Renal cortex interstitium (tissue), 11 donors: Measurements from ENCODE around the gene STAG1. TPM values are rescaled to one million over a fixed set of nuclear protein-coding genes. Genes with fewer than 3 reads are reported as not detected.
"Not testable (repeated sequence)": the region's sequence is repeated elsewhere in the genome, so short reads cannot be mapped to it uniquely, and the experiment has no call there.

ENCODE experiments used
- DNase-seq, 11 donors: peaks; one replicate each; pipeline ENCODE4 v3.0.0-alpha.2; 2013; ENCODE audit warnings: low read depth in 9 of 11, low spot score in 4 of 11; ENCODE audit errors: extremely low read depth in 1 of 11
- polyA plus RNA-seq, 3 donors: library from polyadenylated mRNA; unstranded; fragments of 120-200 nt; gene quantifications; one replicate each; pipeline ENCODE4 v1.2.1, GENCODE V29; 2013; ENCODE audit not compliant: insufficient read length in 3 of 3

Gene STAG1
- polyA plus RNA-seq, 3 donors: 47.7 to 52.6 (median 49.6) TPM

DNA sequence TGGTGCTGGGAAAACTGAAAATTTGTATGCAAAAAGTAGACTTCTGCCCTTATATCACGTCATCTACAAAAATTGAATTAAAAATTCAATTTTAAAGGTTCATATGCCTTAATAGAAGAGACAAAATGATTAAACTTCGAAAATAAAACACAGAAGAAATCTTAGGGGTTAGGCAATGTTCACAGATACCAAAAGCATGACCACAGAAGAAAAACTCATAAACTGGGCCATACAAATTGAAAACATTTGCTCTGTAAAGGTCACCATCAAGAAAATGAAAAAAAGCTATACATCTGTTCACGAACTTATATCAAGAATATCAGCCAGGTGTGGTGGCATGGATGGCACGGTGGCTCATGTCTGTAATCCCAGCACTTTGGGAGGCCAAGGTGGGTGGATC is 257.0 kb downstream of the STAG1 start:
- DNase-seq: no peak

DNA sequence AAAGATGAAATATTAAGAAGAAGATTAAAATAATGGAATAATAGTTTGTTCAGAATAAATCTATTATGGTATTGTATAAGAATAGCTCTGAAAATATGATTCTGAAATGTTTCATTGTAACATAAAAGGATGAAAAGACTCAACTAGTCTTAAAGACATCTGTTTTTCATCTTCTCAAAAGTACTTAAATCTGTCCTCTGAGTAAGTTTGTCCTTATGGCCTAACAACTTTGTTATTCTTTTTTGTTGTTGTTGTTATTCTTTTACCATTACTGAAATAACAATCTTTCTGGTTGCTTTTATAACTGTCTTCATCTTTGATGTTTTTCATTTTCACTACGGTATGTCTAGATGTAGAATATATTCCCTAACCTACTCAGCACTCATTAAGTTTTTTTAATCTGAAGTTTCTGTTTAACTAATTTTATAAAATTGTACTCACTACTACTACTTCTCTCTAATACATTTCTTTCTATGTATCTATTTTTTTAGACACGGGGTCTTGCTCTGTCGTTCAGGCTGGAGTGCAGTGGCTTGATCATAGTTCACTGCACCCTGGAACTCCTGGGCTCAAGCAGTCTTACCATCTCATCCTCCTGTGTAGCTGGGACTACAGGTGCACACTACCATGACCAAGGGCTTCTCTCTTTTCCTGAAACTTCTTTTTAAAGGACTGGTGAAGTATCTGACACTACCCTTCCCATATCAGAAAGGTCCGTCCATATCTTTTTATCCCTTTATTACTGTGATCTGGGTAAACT is 261.4 kb downstream of the STAG1 start:
- DNase-seq: no peak

DNA sequence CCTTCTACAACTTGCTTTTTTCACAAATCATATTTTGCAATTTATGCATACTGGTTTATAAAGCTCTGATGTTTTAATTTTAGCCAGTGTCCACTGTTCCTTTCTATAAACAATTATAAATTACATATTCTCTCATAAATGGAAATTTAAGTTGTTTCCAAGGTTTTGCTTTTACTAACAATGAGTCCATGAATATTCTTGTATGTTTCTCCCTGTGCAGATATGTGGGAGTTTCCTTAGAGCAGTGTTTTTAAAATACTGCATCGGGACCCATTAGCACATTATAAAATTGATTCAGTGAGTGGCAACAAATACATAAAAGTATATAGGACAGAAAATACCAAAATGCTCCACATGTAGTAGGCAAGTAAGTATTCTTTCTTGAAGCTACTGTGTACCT is 266.4 kb downstream of the STAG1 start:
- no peak for DNase-seq

DNA sequence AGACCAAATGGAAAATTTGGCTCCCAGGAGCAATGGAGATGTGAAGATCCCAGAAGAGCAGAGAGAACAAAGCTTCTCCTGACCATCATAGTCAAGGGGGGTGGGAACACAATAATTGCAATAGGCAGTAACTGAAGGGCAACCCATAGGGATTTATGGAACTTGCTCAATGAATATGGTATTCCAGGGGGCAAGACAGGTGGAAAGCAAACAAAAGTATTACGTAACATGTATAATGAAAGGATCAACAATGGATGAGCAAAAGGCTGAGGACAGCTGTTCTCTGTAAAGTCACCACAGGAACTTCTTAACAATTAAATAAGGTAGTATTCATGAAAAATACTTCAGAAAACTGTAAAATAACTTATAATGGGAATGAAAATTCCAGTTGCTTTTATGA is 275.9 kb downstream of the STAG1 start:
- DNase-seq: no peak

DNA sequence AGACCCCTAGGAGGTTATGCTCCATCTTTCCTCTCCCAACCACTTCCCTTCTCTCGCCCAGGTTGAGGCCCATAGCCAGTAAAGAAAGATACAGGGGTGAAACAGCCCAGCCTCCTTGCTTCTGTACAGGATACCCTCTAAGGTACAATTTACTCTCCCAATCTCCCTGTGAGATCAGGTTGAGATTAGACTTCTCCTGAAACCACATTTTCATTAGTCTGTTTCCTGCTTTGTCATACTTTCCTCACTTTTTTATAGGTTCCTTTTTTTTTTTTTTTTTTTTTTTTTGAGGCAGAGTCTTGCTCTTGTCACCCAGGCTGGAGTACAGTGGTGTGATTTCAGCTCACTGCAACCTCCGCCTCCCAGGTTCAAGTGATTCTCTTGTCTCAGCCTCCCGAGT is 277.3 kb downstream of the STAG1 start:
- DNase-seq: not testable (repeated sequence)

DNA sequence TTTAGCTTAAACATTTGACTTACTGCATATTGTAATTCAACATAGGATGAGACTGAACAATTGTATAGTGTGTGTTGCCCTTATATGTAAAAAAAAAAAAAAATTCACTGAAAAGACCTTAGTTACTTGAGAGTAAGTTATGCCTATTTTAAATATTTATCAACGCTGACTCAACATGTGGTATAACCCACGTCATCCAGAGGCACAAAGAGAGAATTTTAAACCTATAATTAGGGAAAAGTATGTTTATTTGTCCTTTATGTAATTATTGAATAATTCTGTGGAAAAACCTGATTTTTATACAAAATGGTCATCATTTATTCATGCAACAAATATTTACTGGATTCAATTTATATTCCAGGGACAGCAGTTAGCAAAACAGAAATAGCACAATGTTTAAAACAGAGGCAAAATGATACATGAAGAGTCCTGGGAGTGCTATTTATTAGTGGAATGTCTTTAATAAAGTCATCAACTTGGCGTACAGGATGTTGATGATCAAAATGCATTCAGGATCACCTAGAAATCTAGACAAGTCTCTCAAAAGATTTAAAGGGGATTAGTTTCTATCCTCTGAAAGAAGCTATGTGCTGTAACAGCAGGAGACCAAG is 278.4 kb downstream of the STAG1 start:
- DNase-seq: no peak

DNA sequence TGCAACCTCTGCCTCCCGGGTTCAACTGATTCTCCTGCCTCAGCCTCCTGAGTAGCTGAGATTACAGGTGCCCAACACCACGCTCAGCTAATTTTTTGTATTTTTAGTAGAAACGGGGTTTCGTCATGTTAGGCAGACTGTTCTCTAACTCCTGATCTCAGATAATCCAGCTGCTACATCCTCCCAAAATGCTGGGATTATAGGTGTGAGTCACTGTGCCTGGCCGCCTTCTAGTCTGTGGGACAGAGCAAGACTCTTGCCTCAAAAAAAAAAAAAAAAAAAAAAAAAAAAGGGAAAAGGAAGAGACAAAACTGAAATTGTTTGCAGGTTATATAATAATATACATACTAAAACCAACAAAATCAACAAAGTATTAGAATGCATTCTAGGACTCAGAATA is 286.9 kb downstream of the STAG1 start:
- DNase-seq: no peak

DNA sequence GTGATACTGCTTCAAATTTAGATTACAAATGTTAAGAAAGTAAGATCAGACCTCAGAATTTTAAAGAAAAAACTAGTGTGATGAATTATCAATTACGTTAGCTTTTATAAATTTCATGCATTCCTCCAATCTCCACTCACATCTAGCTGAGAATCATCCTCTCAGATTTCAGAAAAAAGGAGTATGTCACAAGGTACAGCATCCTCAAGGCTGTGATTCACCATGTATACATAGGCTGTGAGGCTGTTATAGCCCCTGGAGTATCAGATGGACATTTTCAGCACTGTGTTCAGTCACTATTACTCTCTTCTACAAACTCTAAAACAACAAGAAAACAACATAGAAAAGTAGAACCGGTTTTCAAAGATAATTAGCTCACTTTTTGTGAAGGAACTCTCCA is 287.7 kb downstream of the STAG1 start:
- DNase-seq: no peak

DNA sequence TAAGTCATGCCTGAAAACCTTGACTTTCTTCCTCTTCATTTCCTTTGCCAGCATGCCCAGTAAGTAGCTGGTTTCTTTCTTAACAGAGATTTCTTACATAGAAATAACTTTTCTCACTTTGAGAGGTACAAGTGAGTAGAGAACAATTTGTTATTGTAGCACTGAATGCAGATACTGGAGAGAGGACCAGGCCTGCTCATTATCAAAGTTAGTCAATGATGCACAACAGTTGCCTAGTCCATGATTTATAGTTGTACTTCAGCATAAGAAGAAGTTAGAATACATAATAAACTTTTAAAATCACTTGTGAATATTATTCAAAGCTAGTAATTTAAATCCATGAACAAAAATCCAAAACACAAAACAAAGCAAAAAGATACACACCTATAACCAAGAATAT is 289.0 kb downstream of the STAG1 start:
- DNase-seq: no peak

DNA sequence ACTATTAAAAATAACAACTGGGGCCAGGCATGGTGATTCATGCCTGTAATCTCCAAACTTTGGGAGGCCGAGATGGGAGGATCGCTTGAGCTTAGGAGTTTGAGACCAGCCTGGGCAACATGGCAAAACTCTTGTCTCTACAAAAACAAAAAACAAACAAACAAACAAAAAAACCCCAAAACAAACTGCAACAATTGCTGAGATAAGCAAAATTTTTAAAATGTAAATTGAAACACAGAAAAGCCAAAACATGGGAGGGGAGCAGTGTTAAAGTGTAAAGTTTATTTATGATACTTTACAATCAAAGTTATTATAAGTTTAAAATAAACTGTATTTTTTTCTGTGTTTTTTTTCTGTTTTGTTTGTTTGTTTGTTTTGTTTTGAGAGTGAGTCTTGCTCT is 294.4 kb downstream of the STAG1 start:
- no peak for DNase-seq

DNA sequence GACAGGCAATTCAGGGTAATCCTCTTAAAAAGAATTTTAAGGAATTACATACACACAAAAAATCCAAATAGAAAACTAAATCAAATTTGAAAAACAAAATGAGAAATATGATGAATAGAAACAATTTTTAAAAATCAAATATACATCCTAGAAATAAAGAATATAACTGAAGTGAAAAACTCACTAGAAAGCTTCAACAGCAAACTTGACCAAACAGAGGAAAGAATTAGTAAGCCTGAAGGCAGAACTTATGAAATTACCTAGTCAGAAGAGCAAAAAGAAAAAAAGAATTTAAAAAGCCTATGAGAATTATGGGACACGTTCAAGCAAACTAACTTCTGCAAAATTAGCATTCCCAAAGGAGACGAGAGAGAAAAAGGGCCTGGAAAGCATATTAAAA is 296.0 kb downstream of the STAG1 start:
- no peak for DNase-seq

DNA sequence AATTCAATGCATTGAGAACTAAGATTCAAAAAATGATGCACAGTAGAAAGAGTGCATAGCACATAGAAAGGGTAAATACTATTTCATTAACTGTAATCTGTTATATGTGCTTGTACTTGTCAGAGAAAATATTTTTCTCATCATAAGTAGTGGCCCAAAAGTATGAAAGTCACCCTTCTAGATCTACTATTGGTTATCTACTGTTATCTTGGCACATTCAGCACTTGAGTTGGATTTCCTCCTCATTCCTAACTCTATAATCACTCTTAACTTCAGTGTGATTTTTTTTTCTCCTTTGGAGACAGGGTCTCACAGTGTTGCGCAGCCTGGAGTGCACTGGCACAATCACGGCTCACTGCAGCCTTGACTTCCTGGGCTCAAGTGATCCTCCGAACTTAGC is 307.6 kb downstream of the STAG1 start:
- DNase-seq: no peak

DNA sequence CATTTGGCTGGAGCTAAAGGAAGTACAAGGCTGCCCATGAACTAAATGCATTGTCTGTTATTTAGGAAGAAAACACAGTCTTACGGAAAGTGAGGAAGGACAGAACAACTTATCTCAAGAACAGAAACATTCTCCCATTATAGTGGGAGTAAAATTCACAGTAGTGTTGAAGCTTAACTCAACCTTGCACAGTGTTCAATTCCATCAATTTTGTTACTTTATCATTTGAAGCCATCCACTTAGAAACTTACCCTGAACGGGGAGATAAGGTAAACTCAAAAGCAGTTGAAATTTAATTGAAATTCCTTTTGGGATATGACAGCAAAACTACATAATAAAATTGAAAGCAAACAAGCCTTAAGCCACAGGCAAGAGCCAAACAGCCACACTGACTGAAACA is 315.1 kb downstream of the STAG1 start:
- no peak for DNase-seq

DNA sequence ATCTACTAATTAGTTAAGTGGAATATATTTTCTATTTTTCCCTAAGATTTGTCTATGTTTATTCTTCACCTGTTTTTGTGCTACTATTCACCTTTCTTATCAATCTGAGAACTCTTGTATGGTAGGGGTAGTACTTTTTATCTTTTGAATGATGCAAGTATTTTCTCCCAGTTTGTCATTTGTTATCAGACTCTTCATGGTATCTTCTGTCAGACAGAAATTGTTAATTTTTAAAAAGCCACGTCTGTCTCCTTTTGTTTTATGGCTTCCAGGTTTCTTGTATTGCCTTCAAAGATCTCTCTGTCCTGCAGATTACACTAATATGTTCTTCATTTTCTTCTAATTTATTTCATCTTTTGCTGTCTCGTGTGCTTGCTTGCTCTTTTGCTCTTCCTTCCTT is 317.7 kb downstream of the STAG1 start:
- no peak for DNase-seq

DNA sequence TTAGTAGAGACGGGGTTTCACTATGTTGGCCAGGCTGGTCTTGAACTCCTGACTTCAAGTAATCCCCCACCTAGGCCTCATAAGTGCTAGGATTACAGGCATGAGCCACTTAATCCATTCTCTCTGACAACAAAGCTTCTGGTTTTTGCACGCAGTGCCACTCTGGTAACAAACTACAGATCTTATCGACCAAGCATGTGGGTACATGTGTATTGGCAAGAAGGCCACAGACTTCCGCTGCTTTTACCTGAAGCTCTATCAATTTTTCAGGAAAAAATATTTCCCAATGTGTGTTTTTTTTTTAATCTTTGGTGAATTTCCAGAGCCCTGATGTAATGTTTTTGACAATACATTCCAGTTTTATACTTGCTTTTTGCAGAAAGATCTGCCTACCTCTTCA is 319.5 kb downstream of the STAG1 start:
- DNase-seq: no peak

DNA sequence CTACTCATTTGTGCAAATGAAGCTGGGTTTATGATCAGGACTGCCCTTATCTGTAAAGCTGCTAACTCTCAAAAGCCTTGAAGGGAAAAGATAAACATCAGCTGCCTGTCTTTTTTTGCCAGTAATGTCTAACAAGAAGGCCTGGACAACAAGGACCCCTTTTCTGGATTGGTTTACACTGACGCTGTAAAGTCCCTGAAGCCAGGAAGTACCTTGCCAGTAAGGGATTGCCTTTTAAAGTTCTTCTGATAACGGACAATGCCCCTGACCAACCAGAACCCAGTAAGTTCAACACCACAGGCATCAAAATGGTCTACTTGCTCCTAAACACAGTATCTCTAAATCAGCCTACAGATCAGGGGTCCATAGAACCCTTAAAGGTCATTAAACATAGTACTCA is 324.0 kb downstream of the STAG1 start:
- DNase-seq: no peak

DNA sequence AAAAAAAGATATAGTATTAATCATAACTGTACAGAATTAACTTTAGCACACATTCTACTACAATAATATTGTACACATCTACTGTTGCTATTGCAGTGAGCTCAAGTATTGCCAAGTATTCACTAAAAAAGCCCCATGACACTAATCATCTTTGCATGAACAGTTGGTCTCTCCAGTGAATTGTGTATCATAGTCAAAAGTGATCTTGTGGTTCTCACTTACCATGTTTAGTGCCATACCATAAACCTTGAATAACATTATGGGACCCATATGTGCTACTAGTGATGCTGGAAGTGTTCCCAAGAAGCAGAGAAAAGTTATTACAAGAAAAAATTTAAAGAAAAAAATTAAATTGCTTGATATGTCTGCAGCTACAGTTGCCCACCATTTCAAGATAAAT is 324.9 kb downstream of the STAG1 start:
- DNase-seq: no peak

DNA sequence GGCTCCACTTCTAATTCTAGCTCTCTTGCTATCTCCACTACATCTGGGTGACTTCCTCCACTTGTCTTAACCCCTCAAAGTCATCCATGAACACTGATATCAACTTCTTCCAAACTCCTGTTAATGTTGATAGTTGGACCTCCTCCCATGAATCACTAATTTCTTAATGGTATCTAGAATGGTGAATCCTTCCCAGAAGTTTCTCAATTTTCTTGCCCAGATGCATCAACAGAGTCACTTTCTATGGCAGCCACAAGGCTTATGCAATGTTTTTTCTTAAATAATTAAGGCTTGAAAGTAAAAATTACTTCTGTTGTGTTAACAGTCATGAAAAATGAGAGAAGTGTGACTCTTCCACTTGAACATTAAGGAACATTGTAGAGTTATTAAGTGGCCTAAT is 337.7 kb downstream of the STAG1 start:
- no peak for DNase-seq

DNA sequence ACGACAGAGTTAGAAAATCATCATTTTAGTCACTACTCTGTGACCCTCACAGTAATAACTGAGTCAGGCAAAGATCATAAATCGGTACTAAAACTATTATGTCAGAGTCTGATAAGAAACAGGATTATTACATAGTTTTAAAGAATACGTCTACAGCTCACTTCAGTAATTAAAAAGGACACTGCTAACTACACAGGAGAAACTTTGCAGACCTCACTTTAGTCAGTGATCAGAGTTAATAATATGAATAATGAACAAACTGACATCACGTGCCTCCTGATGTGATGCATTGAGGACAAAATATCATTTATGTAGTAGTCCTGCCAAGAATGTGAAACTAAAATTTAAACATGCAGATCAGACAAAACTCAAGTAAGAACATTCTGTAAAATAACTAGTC is 339.9 kb downstream of the STAG1 start:
- no peak for DNase-seq

DNA sequence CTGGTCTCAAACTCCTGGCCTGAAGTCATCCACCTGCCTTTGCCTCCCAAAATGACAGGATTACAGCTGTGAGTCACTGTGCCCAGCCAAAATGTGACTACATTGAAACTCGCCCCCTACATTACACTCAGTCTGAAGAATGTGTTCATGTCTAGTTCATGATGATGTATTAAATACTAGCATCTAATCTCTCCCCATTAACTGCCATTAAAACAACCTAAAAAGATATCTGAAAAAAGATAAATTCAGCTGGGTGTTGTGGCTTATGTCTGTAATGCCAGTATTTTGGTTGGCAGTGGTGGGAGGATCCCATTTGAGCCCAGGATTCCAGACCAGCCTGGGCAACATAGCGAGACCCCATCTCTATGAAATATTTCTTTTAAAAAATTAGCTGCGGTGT is 342.6 kb downstream of the STAG1 start:
- DNase-seq: no peak

DNA sequence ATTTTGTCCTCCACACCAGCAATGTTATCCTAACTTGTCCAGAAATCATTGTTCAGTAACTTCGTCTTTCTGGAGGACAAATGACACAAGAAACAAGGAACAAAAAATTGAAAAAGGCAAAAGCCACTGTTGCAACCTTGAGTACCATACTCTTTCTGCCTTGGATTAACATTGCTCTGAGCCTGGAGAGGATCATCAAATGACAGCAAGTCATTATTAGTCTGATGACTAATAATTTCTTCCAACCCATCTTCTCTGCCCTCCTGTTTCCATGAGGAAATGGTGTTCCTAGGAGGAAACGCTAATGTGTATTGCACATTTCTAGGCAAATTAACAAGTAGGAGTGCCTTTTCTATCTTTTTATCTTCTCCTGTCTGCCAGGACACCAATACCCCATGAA is 348.1 kb downstream of the STAG1 start:
- no peak for DNase-seq
